Measurements from ENCODE around the gene SYNGR4. TPM values are rescaled to one million over a fixed set of nuclear protein-coding genes. Genes with fewer than 3 reads are reported as not detected.

The SYNGR4 gene
- total RNA-seq, 2 experiments from 2014 or later = 0.30 TPM; not detected in 1

DNA sequence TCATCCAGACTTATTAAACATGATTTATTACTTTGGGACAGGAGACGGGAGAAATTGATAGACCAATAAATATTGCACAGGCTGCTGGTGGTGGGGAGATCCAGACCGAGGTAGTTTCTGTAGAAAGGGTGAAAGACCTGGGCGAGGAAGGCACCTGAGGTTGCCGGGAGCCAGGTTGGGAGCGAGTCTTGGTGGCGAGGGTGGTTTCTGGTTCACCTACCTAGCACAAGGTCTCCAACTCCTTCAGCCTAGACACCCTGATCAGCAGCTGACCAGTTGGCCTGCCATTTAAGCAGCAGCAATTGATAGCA lies 31.9 kb upstream of the SYNGR4 start:
- ATAC-seq (ENCODE audit: low read depth) = no peak
- H3K36me3 Mint-ChIP-seq = peaks cover 39% of the 10 kb centered on the region
- no peaks in the 10 kb centered on the region for H3K27me3 Mint-ChIP-seq
- peaks cover 45% of the 10 kb centered on the region for H3K4me1 Mint-ChIP-seq
- no peak for DNase-seq
- peak overlapping the region; percentile 88 for H3K4me3 Mint-ChIP-seq
- peaks cover 1% of the 10 kb centered on the region for H3K9me3 Mint-ChIP-seq
- peak overlapping the region; percentile 93 for H3K27ac Mint-ChIP-seq
- POLR2A ChIA-PET = interaction anchor here (0.8 to 7.0 kb wide), 7 partner anchors 11 to 83 kb away, joined by 3 to 223 read pairs (median 6); partner anchors contain the start of genes CARD8, EMP3, SYNGR4 and TMEM143

DNA sequence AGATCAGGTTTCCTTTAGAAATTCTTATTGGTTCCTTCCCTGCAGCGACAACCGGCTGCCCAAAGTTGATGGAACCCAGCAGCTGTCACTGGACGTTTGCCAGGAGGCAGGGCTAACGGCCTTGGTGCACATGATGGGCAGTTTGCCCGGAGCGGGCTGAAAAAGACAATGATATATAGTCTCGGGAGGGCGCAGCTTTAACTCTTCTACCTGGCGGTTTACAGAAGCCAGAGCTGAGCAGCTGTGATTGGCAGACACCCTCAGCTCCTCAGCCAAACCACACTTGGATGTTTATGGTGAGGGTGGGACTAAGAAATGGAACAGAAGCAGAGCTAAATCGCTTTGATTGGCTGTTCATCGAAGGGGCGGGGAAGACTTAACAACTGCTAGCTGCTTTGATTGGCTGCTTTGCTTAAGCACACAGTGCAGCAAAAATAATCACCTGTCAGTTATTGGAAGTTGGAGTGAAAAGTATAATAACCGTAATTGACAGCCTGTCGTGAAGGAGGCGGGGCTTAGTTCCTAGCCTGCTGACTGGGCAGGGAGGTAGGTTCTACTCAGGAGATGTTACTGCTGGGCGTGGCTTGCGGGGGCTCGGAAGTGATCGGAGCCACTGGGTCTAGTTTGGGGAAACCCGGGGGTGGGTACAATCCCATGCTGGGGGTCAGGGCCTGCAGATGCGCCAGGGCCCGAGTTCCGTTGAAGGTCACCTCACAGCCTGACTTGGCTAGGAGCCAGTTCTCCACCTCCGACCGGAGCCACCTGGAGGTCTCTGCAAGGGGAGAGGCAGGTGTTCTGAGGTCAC lies 31.3 kb upstream of the SYNGR4 start:
- Mint-ChIP-seq H3K9me3 (peaks cover 1% of the 10 kb centered on the region), H3K27me3 (no peaks in the 10 kb centered on the region), H3K27ac (peak overlapping the region; percentile 93), H3K4me1 (peaks cover 41% of the 10 kb centered on the region), H3K36me3 (peaks cover 33% of the 10 kb centered on the region), H3K4me3 (peak overlapping the region; percentile 88)
- POLR2A ChIA-PET = interaction anchor here (0.8 to 7.0 kb wide), 8 partner anchors 12 to 83 kb away, joined by 3 to 223 read pairs (median 6); partner anchors contain the start of genes CARD8, EMP3, GRIN2D and SYNGR4
- DNase-seq (peak; percentile 87), ATAC-seq (ENCODE audit: low read depth) (peak; percentile 67)

DNA sequence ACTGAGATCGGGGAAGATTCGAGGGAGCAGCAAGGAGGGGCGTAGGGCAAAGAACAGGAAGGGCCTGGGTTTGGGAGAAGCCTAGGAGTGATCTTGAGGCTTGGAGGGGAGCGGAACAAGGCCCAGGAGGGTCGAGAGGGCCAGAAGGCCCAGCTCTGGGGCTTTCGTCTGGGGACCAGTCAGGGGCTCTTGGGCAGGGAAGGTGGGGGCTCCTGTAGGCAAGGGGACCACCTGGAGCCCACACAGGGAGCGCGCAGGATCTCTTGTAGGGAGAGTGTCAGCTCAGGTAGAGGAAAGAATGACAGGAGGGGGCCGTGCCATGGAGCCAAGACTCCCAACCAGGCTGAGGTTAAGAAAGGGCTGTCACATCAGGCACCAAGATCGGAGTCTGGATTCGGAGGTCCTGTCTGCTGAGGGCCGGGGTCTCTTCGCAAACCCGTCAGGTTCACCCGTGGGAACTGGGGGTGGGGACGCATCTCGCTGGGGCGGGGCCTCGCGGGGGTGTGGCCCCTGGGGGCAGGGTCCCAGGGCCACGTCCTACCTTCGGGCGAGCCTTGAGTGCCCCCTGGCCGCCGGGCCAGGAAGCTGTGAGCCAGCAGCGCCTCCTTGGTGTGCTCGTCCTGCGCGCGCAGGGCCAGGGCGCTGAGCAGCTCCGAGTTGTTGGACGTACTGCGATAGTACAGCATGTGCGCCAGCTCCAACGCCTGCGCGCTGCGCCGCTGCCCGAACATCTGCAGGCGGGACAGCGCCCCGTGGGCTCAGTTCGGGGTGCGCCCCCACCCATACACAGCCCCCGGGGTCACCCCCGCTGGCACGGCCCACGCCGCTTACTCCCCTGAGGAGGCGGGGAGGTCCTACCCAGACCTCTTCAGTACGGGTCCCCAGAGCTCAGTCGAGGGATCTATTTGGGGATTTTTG lies 30.4 kb upstream of the SYNGR4 start:
- Mint-ChIP-seq H3K4me3 (peak overlapping the region; percentile 88), H3K9me3 (no peaks in the 10 kb centered on the region), H3K27ac (peak overlapping the region; percentile 93), H3K4me1 (peaks cover 37% of the 10 kb centered on the region), H3K36me3 (peaks cover 27% of the 10 kb centered on the region), H3K27me3 (no peaks in the 10 kb centered on the region)
- POLR2A ChIA-PET = interaction anchor here (0.6 to 7.0 kb wide), 11 partner anchors 13 to 1685 kb away, joined by 3 to 223 read pairs (median 4); partner anchors contain the start of genes EMP3 and GRIN2D
- ATAC-seq (ENCODE audit: low read depth) (peak; percentile 69), DNase-seq (peak; percentile 97)

DNA sequence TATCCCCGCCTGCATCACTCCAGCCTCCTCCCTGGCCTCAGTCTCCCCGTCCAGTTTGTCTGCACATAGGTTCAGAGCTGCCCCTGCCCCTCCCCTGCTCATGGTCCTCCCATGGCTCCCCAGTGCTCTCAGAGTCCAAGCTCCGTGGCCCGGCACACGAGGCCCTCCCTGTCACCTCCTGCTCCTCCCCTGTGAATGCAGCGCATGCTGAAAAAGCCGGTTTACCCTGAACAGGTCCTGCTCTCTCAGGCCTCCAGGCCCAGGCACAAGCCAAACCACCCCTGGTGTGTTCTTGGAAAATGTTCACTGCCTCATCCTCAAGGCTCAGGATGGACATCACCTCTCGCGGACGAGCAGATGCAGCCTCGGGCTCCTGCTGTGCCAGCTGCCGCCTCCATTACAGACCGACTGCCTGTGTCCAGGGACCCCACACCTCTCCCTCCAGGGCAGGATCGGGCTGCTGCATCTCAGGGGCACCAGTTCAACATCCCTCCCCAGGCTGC lies 25.9 kb upstream of the SYNGR4 start:
- H3K4me1 Mint-ChIP-seq = peaks cover 8% of the 10 kb centered on the region
- H3K27me3 Mint-ChIP-seq = no peaks in the 10 kb centered on the region
- peaks cover 5% of the 10 kb centered on the region for H3K36me3 Mint-ChIP-seq
- H3K9me3 Mint-ChIP-seq = no peaks in the 10 kb centered on the region
- no peak overlapping the region for H3K4me3 Mint-ChIP-seq
- DNase-seq (no peak), ATAC-seq (ENCODE audit: low read depth) (no peak)
- POLR2A ChIA-PET = interaction anchor here (0.6 kb wide), 1 partner anchor 40 kb away, joined by 5 read pairs; no protein-coding TSS in a partner anchor
- H3K27ac Mint-ChIP-seq = peak overlapping the region; percentile 5

DNA sequence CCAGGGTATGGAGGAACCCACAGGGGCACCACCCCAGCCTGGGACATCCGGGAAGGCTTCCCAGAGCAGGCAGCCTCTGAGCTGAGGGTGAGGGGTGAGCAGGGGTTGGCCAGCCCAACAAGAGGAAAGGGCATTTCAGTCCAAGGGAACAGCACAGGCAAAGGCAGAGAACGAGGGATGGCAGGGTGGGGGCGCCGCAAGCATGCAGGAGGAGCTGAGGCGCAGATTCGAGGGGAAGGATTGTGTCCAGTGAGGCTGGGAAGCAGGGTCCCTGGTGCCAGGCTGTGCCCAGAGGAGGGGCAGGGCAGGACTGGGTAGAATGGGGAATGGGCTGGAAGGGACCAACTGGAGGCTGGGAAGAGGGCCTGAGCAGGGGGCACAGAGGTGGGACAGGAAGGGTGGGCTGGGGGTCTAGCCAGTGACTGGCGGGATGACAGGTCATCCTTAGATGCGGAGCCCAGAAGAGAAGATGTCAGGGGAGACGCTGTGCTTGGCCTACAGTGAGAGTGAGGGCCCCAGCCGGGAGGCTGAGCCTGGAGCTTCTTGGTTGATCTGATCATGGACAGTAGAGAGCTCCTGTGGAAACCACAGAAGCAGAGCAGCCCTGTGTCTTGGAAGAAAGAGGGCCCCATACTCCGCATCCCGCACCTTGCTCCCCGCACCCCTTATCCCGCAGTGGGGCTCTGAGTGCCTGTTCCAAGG lies 25.2 kb upstream of the SYNGR4 start:
- H3K27ac Mint-ChIP-seq = peak overlapping the region; percentile 74
- peaks cover 3% of the 10 kb centered on the region for H3K36me3 Mint-ChIP-seq
- peaks cover 8% of the 10 kb centered on the region for H3K4me1 Mint-ChIP-seq
- no peak for ATAC-seq (ENCODE audit: low read depth)
- H3K9me3 Mint-ChIP-seq = no peaks in the 10 kb centered on the region
- DNase-seq = no peak
- no peak overlapping the region for H3K4me3 Mint-ChIP-seq
- no peaks in the 10 kb centered on the region for H3K27me3 Mint-ChIP-seq
- POLR2A ChIA-PET = interaction anchor here (0.5 kb wide), 1 partner anchor 11 kb away, joined by 3 read pairs; no protein-coding TSS in a partner anchor

DNA sequence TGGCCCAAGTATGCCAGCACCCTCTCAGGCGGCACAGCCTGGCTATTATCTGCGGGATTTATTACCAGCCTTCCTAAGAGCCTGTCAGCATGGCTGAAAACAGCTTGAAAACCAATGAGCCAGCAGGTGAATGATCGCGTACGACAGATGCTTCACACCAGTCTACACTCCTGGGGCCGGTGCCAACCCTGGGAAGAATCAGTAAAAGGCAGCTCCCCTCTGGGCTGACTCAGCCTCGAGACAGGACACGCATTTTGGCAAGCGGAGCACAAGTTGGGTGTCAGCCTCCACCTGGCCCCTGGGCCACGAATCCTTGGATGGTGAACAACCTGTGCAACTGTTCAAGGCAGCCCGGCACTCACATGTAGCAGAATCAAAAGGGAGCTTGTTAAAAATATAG lies 23.2 kb upstream of the SYNGR4 start:
- Mint-ChIP-seq H3K36me3 (no peaks in the 10 kb centered on the region), H3K4me3 (no peak overlapping the region), H3K9me3 (no peaks in the 10 kb centered on the region)

DNA sequence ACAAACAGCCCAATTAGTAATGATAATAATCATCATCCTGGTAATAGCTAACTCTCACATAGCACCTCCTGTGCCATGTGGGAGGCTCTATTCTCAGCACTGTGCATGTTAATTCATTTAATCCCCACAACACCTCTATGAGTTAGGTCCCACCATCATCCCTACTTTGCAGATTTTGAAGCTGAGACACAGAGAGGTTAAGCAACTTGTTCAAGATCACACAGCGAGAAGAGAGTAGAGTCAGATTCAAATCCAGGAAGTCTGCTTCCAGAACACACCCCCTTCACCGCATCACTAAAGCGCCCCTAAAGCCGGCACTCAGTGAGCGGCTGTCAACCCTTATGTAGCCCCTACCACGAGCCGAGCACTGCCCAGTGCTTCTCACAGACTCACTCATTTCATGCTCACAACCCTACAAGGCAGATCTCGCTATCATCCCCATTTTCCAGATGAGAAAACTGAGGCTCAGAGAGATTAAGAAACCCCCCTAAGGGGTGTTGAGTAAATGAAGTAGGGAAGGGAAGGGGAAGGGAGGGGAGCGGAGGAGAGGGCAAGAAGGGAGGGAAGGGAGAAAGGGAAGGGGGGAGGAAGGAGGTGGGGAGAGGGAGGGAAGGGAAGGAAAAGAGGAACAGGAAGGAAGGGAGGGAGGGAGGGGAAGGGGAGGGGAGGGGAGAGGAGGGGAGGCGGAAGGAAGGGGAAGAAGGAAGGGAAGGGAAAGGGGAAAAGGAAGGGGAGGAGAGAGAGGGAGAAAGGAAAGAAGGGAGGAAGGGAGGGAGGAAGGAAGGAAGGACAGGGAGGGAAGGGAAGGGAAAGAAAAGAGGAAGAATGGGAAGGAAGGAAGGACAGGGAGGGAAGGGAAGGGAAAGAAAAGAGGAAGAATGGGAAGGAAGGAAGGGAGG lies 22.4 kb upstream of the SYNGR4 start:
- ATAC-seq (ENCODE audit: low read depth) = no peak
- no peaks in the 10 kb centered on the region for H3K36me3 Mint-ChIP-seq
- H3K9me3 Mint-ChIP-seq = no peaks in the 10 kb centered on the region
- POLR2A ChIA-PET = interaction anchor here (0.6 kb wide), 1 partner anchor 26 kb away, joined by 3 read pairs; no protein-coding TSS in a partner anchor
- H3K4me1 Mint-ChIP-seq = no peaks in the 10 kb centered on the region
- no peak for DNase-seq
- H3K4me3 Mint-ChIP-seq = no peak overlapping the region
- H3K27ac Mint-ChIP-seq = no peak overlapping the region
- no peaks in the 10 kb centered on the region for H3K27me3 Mint-ChIP-seq

More for the DNA sequence above, 23.2 kb upstream of the SYNGR4 start:
- Mint-ChIP-seq H3K27me3 (no peaks in the 10 kb centered on the region), H3K27ac (no peak overlapping the region), H3K4me1 (no peaks in the 10 kb centered on the region)
- ATAC-seq (ENCODE audit: low read depth) = no peak
- POLR2A ChIA-PET = interaction anchor here (0.6 kb wide), 1 partner anchor 25 kb away, joined by 3 read pairs; no protein-coding TSS in a partner anchor
- DNase-seq = no peak

DNA sequence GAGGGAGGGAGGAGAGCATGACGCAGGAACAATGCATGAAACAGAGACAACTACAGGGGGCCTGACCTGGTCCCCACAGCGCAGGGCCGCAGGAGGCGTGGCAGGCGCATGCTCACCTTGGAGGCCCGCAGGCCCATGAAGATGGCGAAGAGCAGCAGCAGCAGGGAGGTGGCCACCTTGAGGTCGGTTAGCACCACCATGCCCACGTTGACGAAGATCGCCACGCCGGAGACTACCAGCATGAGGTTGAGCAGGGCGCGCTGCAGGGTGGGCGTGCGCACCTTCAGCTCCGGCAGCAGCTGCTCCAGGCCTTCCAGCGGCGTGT lies 21.8 kb upstream of the SYNGR4 start:
- no peak overlapping the region for H3K27ac Mint-ChIP-seq
- DNase-seq (no peak), ATAC-seq (ENCODE audit: low read depth) (no peak)
- POLR2A ChIA-PET = no interaction called here
- no peaks in the 10 kb centered on the region for H3K4me1 Mint-ChIP-seq
- no peak overlapping the region for H3K4me3 Mint-ChIP-seq
- H3K9me3 Mint-ChIP-seq = no peaks in the 10 kb centered on the region
- no peaks in the 10 kb centered on the region for H3K27me3 Mint-ChIP-seq
- no peaks in the 10 kb centered on the region for H3K36me3 Mint-ChIP-seq

DNA sequence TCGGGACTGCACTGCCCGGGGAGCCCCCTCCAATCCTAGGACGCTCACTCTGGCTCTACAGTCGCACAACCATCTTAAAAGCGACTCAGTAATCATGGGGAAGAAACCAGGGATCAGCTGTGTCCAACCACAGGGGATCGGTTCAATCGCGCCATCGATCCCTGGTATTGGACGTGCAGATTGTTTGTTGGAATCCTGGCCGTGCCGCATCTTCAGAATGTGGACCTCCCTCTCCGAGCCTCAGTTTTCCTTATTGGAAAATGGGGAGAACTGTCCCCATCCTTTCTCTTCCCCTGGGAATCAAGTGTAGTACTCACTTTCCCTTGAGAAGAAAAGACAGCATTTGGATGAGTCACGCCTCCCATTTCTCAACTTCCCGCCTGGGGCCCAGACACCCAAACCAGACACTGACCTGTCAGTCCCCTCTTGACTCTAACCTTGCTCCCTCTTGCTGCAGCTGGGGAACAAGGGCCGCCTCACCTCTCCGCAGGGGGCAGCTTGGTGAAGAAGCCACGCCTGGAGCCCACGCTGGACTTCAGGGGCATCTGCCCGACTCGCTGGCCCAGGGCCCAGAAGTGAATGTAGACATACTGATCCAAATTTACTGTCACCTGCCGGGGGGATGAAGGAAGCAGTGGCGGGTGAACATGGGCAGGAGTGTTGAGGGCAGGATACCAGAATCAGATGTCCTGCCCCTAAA lies 21.2 kb upstream of the SYNGR4 start:
- Mint-ChIP-seq H3K27me3 (no peaks in the 10 kb centered on the region), H3K9me3 (no peaks in the 10 kb centered on the region), H3K27ac (no peak overlapping the region), H3K4me3 (no peak overlapping the region), H3K4me1 (no peaks in the 10 kb centered on the region), H3K36me3 (no peaks in the 10 kb centered on the region)
- ATAC-seq (ENCODE audit: low read depth) = no peak
- POLR2A ChIA-PET = no interaction called here
- no peak for DNase-seq

DNA sequence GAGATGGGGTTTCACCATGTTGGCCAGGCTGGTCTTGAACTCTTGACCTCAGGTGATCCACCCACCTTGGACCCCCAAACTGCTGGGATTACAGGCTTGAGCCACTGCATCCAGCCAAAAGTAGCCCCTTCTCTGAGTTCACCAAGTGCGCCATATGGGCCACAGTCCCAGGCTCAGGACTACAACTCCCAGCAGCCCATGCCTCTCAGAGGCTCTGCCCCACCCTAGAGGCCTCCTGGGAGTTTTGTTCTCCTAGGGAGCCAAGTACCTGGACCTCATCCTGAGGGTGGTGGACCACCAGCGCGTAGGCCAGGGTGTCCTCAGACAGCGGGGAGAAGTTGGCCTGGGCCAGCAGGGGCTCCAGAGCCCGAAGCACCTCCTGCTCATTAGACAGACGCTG lies 19.3 kb upstream of the SYNGR4 start:
- no peak for DNase-seq
- Mint-ChIP-seq H3K9me3 (no peaks in the 10 kb centered on the region), H3K27ac (no peak overlapping the region), H3K4me1 (peaks cover 6% of the 10 kb centered on the region), H3K27me3 (no peaks in the 10 kb centered on the region), H3K36me3 (peaks cover 2% of the 10 kb centered on the region), H3K4me3 (no peak overlapping the region)
- POLR2A ChIA-PET = no interaction called here
- no peak for ATAC-seq (ENCODE audit: low read depth)

DNA sequence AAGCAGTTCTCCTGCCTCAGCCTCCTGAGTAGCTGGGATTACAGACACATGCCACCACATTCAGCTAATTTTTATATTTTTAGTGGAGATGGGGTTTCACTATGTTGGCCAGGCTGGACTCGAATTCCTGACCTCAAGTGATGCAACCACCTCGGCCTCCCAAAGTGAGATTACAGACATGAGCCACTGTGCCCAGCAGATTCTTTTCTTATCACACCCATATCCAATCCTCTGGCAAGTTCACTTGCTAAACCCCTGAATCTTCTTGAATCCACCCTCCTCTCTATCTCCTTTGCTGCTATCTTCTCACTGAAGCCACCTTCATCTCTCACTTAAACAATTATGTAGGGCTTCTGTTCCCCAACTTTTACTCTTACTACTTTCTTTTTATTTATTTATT lies 18.0 kb upstream of the SYNGR4 start:
- POLR2A ChIA-PET = no interaction called here
- no peaks in the 10 kb centered on the region for H3K27me3 Mint-ChIP-seq

DNA sequence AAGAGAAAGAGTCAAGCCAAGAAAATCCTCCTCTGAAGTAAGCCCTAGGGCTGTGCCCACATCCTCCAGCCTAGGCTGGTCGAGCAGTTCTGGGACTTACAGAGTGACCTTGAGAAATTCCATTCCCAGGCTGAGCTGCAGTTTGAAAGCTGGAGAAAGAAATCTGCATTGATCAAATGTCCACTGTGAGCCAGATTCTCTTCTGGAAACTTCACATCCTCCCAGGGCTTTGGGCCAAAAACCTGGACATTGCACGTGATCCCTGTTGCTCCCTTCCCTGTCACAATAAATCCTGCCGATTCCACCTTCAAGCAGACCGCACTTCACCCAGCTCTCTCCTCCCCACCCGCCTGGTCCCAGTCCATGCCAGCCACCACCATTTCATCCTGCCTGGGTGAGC lies 16.1 kb upstream of the SYNGR4 start:
- H3K27ac Mint-ChIP-seq = no peak overlapping the region
- peaks cover 2% of the 10 kb centered on the region for H3K36me3 Mint-ChIP-seq
- no peaks in the 10 kb centered on the region for H3K27me3 Mint-ChIP-seq
- ATAC-seq (ENCODE audit: low read depth) (no peak), DNase-seq (no peak)
- peaks cover 8% of the 10 kb centered on the region for H3K4me1 Mint-ChIP-seq
- POLR2A ChIA-PET = no interaction called here
- H3K9me3 Mint-ChIP-seq = no peaks in the 10 kb centered on the region
- H3K4me3 Mint-ChIP-seq = no peak overlapping the region

More for the DNA sequence above, 18.0 kb upstream of the SYNGR4 start:
- ATAC-seq (ENCODE audit: low read depth) (no peak), DNase-seq (no peak)
- H3K27ac Mint-ChIP-seq = no peak overlapping the region
- peaks cover 2% of the 10 kb centered on the region for H3K36me3 Mint-ChIP-seq
- H3K4me3 Mint-ChIP-seq = no peak overlapping the region
- peaks cover 8% of the 10 kb centered on the region for H3K4me1 Mint-ChIP-seq
- H3K9me3 Mint-ChIP-seq = no peaks in the 10 kb centered on the region
